HCT116 (cell line): ENCODE results near the gene SRL. TPM values are rescaled to one million over a fixed set of nuclear protein-coding genes. Genes with fewer than 3 reads are reported as not detected.

Experiments used
- ATAC-seq: fragments of 200-7000 bp; cut with Tn5 transposase; 2 replicates; pipeline ENCODE4 v1.9.1; 2020; ENCODE audit warnings: mild to moderate bottlenecking, moderate library complexity
- BruUV-seq: library from RNA; stranded (reverse); fragments of 400-500 nt; replicated peaks from 2 replicates; lab custom pipeline; 2021; lab: Mats Ljungman, UMichigan
- CTCF ChIA-PET: fragments of 300-600 bp; sonication (Branson Sonifier 250); formaldehyde crosslinking; loops from one replicate; lab custom pipeline; 2021; ENCODE audit warnings: antibody characterized with exemption; lab: Charles Lee
- POLR2A ChIA-PET: fragments of 300-600, 350-600 bp; sonication (Branson Sonifier 250); formaldehyde crosslinking; loops from one replicate; lab custom pipeline; 2021; ENCODE audit warnings: antibody characterized with exemption; lab: Charles Lee
- RAD21 ChIA-PET, 2 experiments: fragments of 300-600 bp; sonication (Branson Sonifier 250); formaldehyde crosslinking; loops; one replicate each; lab custom pipeline; 2023; ENCODE audit warnings: low total read pairs in 2 of 2; ENCODE audit not compliant: uncharacterized antibody in 2 of 2, unreplicated experiment in 2 of 2, low non-redundant PET in 1 of 2; lab: Charles Lee
- DNase-seq: peaks from one replicate; pipeline ENCODE4 v3.0.0-alpha.2; 2010; ENCODE audit warnings: low read depth, low spot score
- H2AFZ ChIP-seq: fragments of 200-600 bp; shearing (Covaris generic), sonication (generic); 2 replicates; pipeline ENCODE4 v1.6.1; 2017; ENCODE audit warnings: low read depth, mixed run types, mixed read lengths, antibody characterized with exemption, low read length; ENCODE audit not compliant: poor library complexity, severe bottlenecking
- H3K27ac ChIP-seq: 2 replicates; pipeline ENCODE4 v1.5.1; 2012; ENCODE audit warnings: low read depth, low read length
- H3K27me3 ChIP-seq: fragments of 200-600 bp; sonication (generic); 2 replicates; pipeline ENCODE4 v1.6.1; 2016; ENCODE audit warnings: mixed run types, low read length, mixed read lengths; ENCODE audit not compliant: insufficient read depth
- H3K36me3 ChIP-seq, 2 experiments: fragments of 200-500 bp in 1 of 2; fragments of 200-600 bp in 1 of 2; sonication (Bioruptor generic) in 1 of 2; sonication (generic) in 1 of 2; 2 replicates each; pipeline versions ENCODE4 v1.5.1 to v1.6.1; 2014 to 2016; ENCODE audit warnings: low read length in 2 of 2, inconsistent platforms in 1 of 2, mixed read lengths in 1 of 2, mixed run types in 1 of 2; ENCODE audit not compliant: insufficient read depth in 2 of 2, control insufficient read depth in 1 of 2
- H3K4me1 ChIP-seq, 2 experiments: fragments of 200-600 bp in 1 of 2; sonication (generic) in 1 of 2; 2 replicates each; pipeline versions ENCODE4 v1.5.1 to v1.6.1; 2012 to 2017; ENCODE audit warnings: low read length in 2 of 2, inconsistent platforms in 1 of 2, mild to moderate bottlenecking in 1 of 2, mixed read lengths in 1 of 2, mixed run types in 1 of 2, moderate library complexity in 1 of 2; ENCODE audit not compliant: insufficient read depth in 2 of 2, control insufficient read depth in 1 of 2
- H3K4me2 ChIP-seq: fragments of 200-600 bp; sonication (generic); 2 replicates; pipeline ENCODE4 v1.6.1; 2017; ENCODE audit warnings: mixed run types, low read length, mixed read lengths
- H3K4me3 ChIP-seq, 2 experiments: fragments of 200-600 bp in 1 of 2; sonication (generic) in 1 of 2; replicated peaks in 1 of 2; 2 replicates each; pipeline ENCODE4 v1.5.1; 2011 to 2016; ENCODE audit warnings: low read length in 2 of 2, control low read depth in 1 of 2, low read depth in 1 of 2, mild to moderate bottlenecking in 1 of 2, mixed read lengths in 1 of 2, mixed run types in 1 of 2
- H3K79me2 ChIP-seq: fragments of 200-600 bp; sonication (generic); 2 replicates; pipeline ENCODE4 v1.6.1; 2017; ENCODE audit warnings: mild to moderate bottlenecking, mixed run types, low read length, moderate library complexity, mixed read lengths; ENCODE audit not compliant: insufficient read depth
- H3K9ac ChIP-seq: fragments of 200-600 bp; sonication (generic); 2 replicates; pipeline ENCODE4 v1.6.1; 2016; ENCODE audit warnings: low read length, mixed read lengths
- H3K9me2 ChIP-seq: fragments of 200-600 bp; sonication (generic), shearing (Covaris generic); 2 replicates; pipeline ENCODE4 v1.6.1; 2017; ENCODE audit warnings: mixed run types, mild to moderate bottlenecking, moderate library complexity; ENCODE audit not compliant: insufficient read depth
- H3K9me3 ChIP-seq, 2 experiments: fragments of 200-500 bp in 1 of 2; fragments of 200-600 bp in 1 of 2; sonication (Bioruptor generic) in 1 of 2; sonication (generic) in 1 of 2; 2 replicates each; pipeline ENCODE4 v1.6.1; 2014 to 2017; ENCODE audit warnings: low read length in 2 of 2, mixed read lengths in 2 of 2, inconsistent platforms in 1 of 2, low read depth in 1 of 2, mild to moderate bottlenecking in 1 of 2, mixed run types in 1 of 2, moderate library complexity in 1 of 2; ENCODE audit not compliant: control insufficient read depth in 1 of 2, insufficient read depth in 1 of 2
- H4K20me1 ChIP-seq: fragments of 200-600 bp; sonication (generic), shearing (Covaris generic); 2 replicates; pipeline ENCODE4 v1.6.1; 2017; ENCODE audit warnings: mixed run types, mild to moderate bottlenecking, moderate library complexity; ENCODE audit not compliant: insufficient read depth
- ATF3 ChIP-seq: IDR thresholded peaks from 2 replicates; pipeline ENCODE4 v1.6.1; 2012
- CTCF ChIP-seq, 3 experiments: fragments of 200-600 bp in 1 of 3; sonication (generic) in 1 of 3; IDR thresholded peaks in 2 of 3; conservative IDR thresholded peaks in 1 of 3; 2 replicates each; pipeline ENCODE4 v1.5.1; 2012 to 2017; ENCODE audit warnings: low read depth in 2 of 3, low read length in 2 of 3, antibody characterized with exemption in 1 of 3, borderline replicate concordance in 1 of 3, control low read depth in 1 of 3, mild to moderate bottlenecking in 1 of 3, mixed read lengths in 1 of 3, mixed run types in 1 of 3, moderate library complexity in 1 of 3; ENCODE audit not compliant: insufficient read depth in 1 of 3
- EZH2 ChIP-seq: fragments of 200-600 bp; sonication (generic); IDR thresholded peaks from 2 replicates; pipeline ENCODE4 v1.6.1; 2017; ENCODE audit warnings: antibody characterized with exemption, mixed run types
- EZH2phosphoT487 ChIP-seq: fragments of 200-600 bp; IDR thresholded peaks from 2 replicates; pipeline ENCODE4 v1.6.1; 2018; ENCODE audit warnings: antibody characterized with exemption, borderline replicate concordance
- FOSL1 ChIP-seq: IDR thresholded peaks from 2 replicates; pipeline ENCODE4 v1.6.1; 2012; ENCODE audit warnings: low read depth
- JUND ChIP-seq: IDR thresholded peaks from 2 replicates; pipeline ENCODE4 v1.6.1; 2012
- RAD21 ChIP-seq: IDR thresholded peaks from 2 replicates; pipeline ENCODE4 v1.6.1; 2012; ENCODE audit warnings: low read depth, mild to moderate bottlenecking
- SP1 ChIP-seq: IDR thresholded peaks from 2 replicates; pipeline ENCODE4 v1.6.1; 2012; ENCODE audit warnings: low read depth
- SRF ChIP-seq: IDR thresholded peaks from 2 replicates; pipeline ENCODE4 v1.6.1; 2012; ENCODE audit warnings: low read depth
- YY1 ChIP-seq: IDR thresholded peaks from 2 replicates; pipeline ENCODE4 v1.6.1; 2011; ENCODE audit warnings: low read length, low read depth, moderate library complexity, mild to moderate bottlenecking; ENCODE audit not compliant: insufficient replicate concordance; ENCODE audit errors: extremely low read depth
- intact Hi-C: fragments of 100-400 bp; cut with micrococcal nuclease; formaldehyde crosslinking; loops from 2 replicates; pipeline ENCODE4 v1.10.0; 2022
- total RNA-seq: library from RNA; stranded (reverse); gene quantifications from one replicate; pipeline ENCODE4 v1.2.1, GENCODE V29; 2021; ENCODE audit not compliant: unreplicated experiment

SRL gene
- total RNA-seq, 1 experiment from 2014 or later, result not detected

GRCh38 chr16:4217204-4218131 is 24.4 kb downstream of the SRL start:
- Histone ChIP-seq H2AFZ (no peak overlapping the region), H3K4me1 (peaks cover 13 to 31% of the 10 kb centered on the region in 2 experiments), H3K36me3 (no peaks in the 10 kb centered on the region), H4K20me1 (no peaks in the 10 kb centered on the region), H3K27me3 (no peaks in the 10 kb centered on the region), H3K9me2 (no peaks in the 10 kb centered on the region), H3K9me3 (no peaks in the 10 kb centered on the region), H3K9ac (no peak overlapping the region), H3K4me3 (no peak overlapping the region), H3K79me2 (no peaks in the 10 kb centered on the region), H3K4me2 (no peak overlapping the region), H3K27ac (no peak overlapping the region)
- DNase-seq (no peak), ATAC-seq (no peak)
- ChIA-PET POLR2A (no interaction called here), CTCF (no interaction called here), RAD21 (no interaction called here)
- intact Hi-C loops, result no loop called here
- no TSS peak for BruUV-seq
- TF ChIP-seq YY1 (no peak), ATF3 (no peak), JUND (no peak), EZH2phosphoT487 (no peak), SRF (no peak), EZH2 (no peak), FOSL1 (no peak), RAD21 (no peak), CTCF (IDR thresholded peaks at IDR 0.05 in 2 of 3, conservative IDR thresholded peaks at IDR 0.05 in 1 of 3; ENCODE audit: borderline replicate concordance in 1 of 3, insufficient read depth in 1 of 3, low read depth in 2 of 3, low read length in 2 of 3) (no peak), SP1 (no peak)
